ENCODE data around the gene ATP6V0A1.
"Not testable (repeated sequence)": the region's sequence is repeated elsewhere in the genome, so short reads cannot be mapped to it uniquely, and the experiment has no call there.

ATP6V0A1 gene

DNA sequence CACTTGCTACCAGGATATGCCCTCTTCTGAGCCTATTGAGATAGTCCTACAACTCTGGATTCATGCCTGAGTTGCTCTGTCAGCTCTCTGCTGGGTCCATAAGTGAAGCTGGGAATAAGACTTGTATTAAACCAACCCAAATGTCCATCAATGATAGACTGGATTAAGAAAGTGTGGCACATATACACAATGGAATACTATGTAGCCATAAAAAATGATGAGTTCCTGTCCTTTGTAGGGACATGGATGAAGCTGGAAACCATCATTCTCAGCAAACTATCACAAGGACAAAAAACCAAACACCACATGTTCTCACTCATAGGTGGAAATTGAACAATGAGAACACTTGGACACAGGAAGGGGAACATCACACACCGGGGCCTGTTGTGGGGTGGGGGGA, 19.1 kb downstream of the ATP6V0A1 start:
- not testable (repeated sequence) for DNase-seq

DNA sequence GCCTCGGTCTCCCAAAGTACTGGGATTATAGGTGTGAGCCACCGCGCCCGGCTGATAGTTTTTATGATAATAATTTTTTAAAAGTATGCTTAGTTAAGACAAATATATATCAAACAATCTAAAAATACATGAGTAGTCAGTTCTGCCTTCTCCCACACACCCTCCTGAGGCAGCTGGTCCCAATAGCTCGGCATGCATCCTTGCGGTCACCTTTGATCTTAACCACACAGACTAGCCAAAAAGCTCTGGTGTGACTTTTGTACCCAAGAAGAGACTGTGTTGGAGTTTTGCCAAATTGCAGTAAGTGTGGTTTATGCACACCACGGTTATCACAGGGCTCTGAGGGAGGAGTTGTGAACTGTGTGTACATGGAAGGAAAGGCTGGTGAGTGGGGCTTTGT, 25.6 kb downstream of the ATP6V0A1 start:
- DNase-seq, result no peak

DNA sequence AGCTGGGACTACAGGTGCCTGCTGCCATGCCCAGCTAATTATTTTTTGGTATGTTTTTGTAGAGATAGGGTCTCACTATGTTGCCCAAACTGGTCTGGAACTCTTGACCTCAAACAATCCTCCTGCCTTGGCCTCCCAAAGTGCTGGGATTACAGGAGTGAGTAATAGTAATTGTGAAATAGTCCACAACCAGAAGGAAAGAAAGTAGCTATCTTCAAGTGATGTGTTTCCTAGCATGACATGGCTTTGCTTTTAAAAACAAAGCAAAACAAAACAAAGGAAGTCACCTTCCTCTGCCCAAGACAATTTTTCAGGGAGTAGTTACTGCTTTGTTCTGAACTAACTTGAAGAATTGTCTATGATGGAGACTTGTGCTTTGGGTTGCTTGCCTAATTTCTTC, 27.0 kb downstream of the ATP6V0A1 start:
- no peak for DNase-seq

DNA sequence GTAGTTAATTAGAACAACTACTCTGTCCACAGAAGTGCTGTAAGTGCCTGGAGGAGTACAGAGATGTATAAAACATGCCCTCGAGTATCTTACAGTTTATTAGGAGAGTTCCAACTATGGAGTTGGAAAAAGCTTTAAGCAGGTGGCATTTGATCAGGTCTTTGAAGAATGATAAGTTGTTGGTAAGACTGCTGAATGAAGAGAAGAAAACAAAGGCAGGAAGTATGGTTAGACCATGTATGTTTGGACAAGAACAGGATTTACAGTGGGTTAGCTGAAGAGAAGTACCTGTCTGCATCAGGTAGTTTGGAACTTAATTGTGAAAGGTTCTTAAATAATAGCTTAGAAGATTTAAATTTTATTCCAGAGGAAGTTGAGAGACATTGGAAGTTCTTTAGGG, 29.4 kb downstream of the ATP6V0A1 start:
- DNase-seq, result no peak

DNA sequence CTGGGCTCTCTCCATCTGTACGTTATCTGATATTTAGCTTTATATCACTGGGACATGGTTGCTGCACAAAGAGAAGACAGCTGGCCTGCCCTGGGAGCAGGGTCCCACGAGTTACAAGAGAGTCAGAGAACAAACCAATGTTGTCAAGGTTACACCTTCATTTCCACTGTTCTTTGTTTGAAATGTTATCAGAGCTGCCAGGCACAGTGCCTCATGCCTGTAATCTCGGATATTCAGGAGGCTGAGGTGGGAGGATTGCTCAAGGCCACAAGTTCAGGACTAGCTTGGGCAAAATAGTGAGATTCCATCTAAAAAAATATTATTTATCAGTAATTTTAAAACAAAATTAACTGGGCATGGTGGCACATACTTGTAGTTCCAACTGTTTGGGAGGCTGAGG, 34.6 kb downstream of the ATP6V0A1 start:
- DNase-seq, result no peak

DNA sequence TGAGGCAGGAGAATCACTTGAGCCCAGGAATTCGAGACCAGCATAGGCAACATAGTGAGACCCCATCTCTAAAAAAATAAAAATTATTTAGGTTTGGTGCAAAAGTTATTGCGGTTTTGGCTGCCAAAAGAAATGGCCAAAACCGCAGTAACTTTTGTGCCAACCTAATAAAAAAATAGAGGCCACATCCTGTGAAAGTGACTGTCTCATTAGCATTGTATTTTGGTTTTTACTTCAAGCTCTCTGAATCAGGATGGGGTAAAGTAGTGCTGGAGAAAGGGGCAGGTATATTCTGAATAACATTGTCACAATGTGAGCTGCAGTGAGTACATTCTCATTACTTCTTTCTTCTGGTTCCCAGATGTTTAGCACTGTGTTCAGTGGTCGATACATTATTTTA, 36.0 kb downstream of the ATP6V0A1 start:
- DNase-seq, result no peak

DNA sequence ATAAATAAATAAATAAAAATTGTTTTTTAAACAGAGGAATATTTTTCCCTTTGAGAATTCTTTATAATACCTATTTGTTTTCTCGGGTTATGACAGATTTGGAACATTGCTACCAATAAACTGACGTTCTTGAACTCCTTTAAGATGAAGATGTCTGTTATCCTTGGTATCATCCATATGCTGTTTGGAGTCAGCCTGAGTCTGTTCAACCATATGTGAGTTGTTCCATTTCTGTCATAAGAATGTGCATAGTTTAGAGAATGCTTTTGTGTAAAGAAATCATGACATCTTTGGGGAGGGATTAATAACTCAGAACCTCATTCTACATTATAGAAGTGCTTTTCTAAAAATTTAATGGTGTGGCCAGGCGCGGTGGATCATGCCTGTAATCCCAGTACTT, 40.1 kb downstream of the ATP6V0A1 start:
- no peak for DNase-seq

DNA sequence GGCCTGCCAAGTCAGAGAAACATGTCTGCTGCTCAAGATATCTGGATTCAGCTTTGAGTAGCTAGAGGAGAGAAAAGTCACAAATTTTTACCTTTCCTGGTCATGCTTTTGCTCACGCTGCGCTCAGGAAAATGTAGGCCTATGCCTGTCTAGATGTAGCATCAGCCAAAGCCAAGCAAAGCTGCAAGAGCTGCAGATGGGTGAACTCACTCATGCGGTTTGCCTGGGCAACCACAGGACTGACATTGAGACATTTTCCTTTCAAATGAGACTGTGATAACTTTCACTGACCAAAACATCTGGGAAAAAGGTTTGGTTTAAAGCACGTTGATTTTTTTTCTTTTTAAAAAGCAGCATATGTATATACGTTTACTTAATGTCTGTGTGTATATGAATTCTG, 43.4 kb downstream of the ATP6V0A1 start:
- no peak for DNase-seq

DNA sequence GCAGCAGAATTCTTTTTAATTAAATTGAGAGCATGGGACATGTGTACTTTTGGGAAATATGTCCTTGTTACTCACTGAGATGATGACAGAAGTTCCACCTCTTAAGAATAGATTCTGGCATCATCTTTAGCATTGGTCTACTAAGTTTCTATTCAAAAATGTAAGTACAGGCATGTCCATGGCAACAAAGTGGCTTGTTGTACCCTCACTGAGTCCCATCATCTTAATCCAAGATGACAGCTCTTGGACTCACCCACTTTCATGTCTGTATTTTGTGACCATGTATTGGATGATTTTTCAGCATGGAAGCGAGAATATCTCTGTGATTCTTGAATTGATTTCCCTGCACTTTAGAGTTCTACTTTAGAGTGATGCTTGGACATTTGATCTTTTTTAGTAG, 44.2 kb downstream of the ATP6V0A1 start:
- DNase-seq, result no peak

DNA sequence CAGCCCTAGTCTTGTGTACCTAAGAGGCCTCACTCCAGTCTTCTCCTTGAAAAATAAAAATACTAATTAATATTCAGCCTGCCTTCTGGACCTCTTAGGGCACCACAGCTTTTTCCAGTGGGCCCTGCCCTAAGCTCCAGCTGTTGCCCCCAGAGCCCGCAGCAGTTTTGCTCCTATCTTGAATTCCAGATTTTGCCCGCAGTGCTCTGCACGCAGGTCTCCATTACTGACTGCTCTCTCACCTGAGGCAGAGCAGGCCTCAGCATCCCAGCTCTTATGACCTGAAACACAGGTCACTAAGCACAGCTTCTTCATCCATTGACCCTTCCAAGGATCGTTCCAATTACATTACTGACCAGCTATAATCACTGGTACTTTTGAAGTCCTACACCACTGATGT, 49.0 kb downstream of the ATP6V0A1 start:
- DNase-seq, result no peak

DNA sequence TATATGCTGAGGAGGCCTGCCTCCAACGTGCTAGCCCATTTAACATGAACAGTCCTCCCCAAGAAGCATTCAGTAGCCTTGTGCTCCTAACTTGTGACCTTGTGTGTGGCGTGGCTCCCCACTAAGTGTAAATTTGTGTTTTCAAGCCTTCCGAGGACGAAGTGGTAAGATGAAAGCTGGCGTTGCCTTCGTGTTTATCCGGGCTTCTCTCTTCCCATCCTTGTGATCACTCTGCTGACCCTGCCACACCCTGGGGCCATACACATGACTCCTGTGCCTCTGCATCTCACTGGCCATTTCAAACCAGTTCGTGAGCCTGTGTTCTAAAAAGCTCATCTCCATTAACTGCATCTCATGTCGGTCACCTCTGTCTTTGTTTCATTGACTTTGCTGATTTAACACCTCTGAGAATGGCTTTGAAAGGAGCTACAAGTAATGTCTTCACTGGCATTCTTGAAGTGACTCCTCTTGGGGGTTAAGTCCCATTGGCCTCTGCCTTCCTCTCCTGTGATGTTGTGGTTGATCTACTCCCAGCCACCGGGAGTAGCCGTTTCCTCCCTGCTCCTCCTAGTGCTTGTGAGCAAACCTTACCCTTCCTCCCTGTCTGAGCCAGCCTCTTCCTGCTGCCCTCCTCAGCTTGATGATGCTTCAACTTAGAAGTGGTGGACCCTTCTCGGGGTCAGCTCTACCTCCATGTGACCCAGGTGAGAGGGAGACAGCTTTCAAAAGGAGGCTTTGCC, 49.9 kb downstream of the ATP6V0A1 start:
- no peak for DNase-seq

DNA sequence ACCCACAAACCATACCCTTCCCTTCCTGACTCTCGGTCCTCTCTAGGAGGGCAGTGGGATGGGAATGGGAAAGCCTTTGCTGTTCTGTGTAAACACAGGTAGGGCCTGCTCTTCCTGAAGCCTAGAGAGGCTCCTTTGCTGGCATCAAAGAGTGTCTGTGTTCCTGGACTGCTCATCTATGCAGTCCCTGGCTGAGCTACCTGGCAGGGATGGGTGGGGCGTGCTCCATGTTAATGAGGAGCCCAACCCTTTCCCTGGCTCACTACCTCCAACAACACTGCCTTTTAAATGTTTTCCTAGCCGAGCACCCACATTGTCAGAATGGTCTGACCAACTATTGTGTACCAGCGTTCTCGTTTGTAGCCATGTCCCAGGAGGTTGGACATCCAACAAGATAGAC, 50.7 kb downstream of the ATP6V0A1 start:
- no peak for DNase-seq

DNA sequence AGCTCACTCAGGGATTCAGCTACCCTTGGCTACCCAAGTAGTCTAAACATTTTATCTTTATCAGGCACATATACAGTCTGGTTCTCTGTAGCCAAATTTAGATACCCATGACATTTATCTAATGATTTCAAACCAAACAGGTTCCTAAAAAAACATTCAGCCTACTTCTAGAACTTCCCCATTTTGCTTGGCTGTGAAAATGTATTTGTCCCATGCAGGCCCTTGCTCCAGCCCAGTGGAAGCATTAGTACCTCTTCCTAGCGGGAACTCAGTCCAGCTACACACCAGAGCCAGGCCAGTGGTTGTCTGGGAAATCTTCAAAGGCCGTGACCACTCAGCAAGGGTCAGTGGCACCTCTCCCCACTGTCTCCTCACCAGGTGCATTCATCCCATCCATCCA, 51.2 kb downstream of the ATP6V0A1 start:
- no peak for DNase-seq

DNA sequence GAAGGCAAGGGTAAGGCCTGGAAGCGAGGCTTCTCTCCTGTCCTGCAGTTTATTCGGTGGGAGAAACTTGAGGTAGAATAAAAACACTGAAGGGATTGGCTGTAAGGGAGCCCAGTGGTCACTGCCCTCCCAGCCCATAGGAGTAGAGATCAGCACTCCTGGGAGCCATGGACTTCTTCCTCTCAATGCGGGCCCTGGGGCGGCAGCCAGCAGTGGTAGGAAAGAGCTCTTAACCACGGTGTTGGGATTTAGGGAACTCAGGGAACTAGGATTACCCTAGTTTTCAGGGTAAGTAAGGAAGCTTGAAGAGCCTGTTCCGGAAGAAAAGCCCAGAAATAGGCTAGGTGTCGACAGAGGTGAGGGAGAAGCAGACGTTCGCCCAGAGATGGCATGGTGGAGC, 53.6 kb downstream of the ATP6V0A1 start:
- no peak for DNase-seq

DNA sequence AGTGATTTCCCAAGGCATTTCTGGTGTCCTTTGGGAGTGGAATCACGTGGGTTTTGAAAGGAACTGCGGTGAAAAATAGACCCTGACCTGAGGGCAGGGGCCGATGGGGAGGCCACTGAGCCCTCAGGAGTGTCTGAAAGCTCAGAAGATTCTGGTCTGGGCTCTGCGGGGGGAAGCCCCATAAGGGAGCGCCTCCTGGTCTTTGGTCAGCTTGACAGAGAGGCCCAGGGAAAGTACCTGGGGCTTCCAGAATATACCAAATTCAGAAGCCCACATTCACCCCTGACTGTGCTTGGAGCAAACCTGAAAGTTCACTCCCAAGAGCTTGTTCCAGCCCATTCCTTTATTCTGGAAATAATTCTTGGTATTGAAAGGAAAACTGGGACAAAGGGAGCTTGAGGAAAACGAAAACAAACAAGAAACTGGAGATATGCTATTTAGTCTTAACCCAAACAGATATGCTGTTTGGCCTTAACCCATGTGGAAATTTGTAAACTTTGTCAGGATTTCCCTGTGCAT, 54.1 kb downstream of the ATP6V0A1 start:
- no peak for DNase-seq

DNA sequence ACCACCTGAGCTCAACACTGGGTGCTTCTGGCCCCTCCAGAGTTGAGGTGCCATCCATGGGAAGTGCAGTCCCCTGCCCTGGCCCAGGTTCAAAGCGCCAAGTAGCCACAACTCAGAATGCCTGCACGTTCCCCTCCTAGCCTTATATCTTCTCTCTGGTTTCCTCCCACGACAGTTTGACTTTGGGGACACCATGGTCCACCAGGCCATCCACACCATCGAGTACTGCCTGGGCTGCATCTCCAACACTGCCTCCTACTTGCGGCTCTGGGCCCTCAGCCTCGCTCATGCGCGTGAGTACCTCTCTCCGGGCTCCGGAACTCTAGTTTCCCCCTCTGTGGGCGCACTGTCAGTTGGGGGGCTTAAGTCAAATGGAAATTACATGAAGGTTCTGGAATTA, 55.0 kb downstream of the ATP6V0A1 start:
- no peak for DNase-seq

DNA sequence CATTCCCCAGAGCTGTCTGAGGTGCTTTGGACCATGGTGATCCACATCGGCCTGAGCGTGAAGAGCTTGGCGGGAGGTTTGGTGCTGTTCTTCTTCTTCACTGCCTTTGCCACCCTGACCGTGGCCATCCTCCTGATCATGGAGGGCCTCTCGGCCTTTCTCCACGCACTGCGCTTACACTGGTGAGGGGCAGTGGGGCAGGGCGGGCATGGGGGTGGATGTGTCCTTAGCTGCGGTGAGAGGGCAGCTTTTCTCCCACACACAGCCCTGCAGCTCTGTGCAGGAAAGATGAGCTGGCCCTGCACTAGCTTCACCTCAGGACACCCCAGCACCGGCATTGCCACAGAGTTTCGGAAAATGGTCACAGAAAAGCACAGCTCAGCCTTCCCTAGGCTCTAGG, 55.6 kb downstream of the ATP6V0A1 start:
- no peak for DNase-seq

DNA sequence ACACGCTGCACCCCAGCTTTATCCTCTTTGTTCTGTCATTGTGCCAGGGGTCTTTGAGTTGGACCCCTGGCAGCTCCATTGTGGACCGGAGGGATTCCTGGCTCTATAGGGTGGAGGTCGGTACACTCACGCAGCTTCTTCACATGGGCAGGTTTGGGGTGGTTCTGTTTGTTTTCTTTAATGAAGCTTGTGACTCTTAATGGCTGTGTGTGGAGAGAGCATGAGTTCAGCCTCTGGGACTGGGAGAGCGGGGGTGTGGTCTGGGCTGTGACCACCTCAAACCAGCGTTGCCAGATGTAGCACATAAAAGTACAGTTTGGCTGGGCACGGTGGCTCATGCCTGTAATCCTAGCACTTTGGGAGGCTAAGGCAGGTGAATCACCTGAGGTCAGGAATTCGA, 56.2 kb downstream of the ATP6V0A1 start:
- no peak for DNase-seq

DNA sequence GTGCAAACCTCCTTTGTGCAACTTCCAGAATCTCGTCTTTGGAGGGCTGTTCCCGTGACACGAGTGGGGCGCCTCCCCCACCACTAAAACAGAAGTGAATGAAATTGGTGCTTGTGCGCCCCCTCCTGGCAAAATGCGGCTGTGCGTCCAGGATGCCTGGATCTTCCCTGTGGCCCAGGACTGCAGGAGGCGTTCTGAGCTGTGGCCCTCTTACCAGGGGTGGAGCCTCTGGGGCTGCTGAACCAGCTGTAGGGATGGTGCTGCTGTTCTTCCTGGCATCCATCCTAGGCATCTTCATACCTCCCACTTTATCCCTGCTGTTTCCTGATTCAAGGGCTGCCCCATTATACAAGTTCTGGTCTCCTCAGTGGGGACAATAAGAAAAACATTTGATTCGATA, 58.8 kb downstream of the ATP6V0A1 start:
- DNase-seq, result peak in 1 of 2 experiments; percentile 61

DNA sequence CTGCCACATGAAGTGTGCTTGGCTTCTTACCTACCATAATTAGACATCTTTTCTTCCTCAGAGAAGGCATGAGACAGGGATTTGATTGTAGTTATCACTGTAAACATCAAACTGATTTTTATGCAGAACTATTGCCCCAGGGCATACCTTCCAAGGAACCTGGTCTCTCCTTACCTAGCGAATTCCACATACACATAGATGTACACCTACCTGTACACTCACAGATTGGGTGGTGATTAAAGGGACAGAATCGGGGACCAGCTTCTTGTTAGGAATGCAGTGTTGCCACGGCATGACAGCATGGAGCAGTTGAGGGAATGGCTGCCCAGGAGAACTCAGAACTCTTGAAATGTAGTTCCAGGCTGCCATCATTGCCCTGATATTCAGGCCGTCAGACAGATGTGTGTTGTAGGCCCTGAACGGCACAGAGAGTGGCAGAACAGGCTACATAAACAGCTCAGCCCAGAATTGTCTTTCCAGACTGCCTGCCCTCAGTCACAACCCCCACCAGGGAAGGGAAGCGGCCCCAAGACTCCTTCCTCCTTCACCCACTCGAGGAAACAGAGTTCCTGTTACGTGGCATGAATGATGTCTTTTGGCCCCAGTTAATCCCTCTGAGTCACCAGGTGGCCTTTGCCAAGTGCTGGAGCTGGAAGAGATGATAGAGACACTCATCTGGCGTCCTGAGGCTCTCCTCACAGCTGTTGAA, 59.5 kb downstream of the ATP6V0A1 start:
- no peak for DNase-seq

DNA sequence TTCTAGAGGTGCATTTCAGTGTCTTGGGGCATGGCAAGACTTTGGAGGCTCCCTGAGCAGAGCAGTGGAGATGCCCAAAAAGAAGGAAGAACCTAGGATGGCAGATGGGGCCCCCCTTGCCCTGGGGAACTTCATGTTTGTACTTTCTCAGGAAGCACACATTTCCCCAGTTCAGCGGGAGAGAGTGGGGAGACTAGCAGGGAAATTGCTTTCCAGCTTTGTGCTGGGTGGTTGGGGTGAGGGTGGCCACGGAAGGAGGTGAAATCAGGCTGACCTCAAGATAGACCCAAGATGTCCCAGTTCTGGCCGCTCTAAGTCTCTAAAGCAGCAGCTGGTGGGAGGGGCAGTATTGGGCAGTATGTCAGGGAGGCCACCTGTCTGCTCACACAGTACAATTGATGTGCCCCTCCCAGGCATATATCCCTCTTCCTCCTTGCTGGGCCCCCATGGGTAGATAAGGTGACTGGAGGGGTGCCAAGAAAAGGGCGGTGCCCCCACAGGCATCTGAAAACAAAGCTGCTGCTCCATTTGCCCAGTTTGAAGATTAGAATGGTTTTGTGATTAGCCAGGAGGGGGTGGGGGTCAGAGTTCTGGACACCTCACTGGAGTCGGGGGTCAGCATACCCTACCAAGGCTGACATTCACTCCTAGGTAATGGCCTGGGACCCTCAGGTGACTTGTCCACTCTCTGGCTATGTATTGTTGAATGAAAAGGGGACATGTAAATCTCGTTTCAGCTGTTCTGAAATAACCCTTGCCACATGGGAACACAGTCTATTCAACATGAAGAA, 60.3 kb downstream of the ATP6V0A1 start:
- DNase-seq, result no peak

DNA sequence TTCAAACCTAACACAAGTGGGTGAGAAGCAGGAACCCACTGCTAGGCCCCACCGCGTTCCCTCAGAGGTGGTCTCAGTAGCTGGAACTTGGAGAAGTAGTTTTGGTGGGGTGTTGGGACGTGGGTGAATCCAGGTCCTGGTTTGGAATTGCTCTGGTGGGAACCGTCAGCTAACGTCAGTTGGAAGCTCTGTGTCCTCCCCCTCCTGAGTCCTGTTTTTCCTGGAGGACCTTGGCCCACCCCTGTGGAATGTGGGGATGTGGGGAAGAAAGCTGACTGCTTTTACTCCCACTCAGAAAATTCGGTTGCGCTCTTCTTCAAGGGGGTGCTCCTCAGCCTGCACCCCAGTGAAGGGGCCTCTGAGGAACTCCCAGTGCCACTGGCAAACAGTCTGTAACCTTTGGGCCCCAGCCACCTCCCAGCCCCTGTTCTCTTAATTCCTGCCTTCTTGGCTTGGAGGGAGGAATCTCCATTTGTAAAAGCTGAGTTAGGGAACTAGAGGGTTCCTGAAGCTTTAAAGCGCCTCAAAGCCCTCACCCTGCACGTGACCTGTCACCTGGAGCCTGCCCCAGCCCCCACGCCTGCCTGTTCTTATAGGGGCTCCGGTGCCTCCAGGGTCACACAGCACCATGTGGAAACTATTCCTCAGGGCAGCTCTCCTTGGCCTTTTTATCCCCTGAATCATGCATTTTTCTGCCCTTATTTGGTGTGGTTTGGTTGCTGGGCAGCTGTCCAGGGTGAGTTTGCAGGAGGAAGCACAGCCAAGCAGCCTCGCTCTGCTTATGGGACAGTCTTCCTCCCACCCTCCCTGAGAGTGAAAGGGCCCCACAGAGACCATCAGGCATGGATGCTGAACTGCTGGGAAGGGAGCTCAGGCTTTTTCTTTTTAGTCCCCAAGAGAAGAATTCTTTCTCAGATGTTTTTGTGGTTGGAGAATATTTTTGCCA, 61.1 kb downstream of the ATP6V0A1 start:
- DNase-seq, result no peak

DNA sequence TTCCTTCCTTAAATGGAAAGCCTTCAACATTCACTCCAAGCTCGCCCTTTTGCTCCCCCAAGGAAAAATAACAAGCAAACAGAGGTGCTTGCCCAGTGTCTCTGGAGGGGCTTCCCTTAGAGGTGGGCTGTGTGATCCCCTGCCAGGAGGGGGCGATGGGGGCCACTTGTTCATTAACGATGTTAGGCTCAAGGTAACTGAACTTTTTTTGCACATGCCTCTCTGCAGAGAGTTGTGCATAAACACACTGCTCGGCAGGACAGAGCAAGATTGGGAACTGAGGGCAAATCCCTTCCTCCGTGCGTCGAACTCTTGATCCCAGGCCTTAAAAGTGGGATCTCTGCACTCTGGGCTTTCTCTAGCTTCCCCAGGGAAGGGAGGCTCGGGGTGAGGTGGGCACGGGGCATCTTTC, 61.9 kb downstream of the ATP6V0A1 start:
- no peak for DNase-seq

All from NCI-H1930 (cell line).